Measurements from ENCODE around the gene ZNF266. TPM values are rescaled to one million over a fixed set of nuclear protein-coding genes. Genes with fewer than 3 reads are reported as not detected.

Gene ZNF266
- total RNA-seq, 1 donor from 2014 or later = 7.9 TPM

Other genes with a start within 250 kb of the ZNF266 start
- gene OR7D4, start 216.0 kb downstream of the ZNF266 start, total RNA-seq = not detected
- not detected for gene OR7E24, start 184.6 kb downstream of the ZNF266 start, total RNA-seq
- 2.7 TPM for gene ZNF699, start 125.7 kb downstream of the ZNF266 start, total RNA-seq
- 17.4 TPM for gene ZNF559, start 111.4 kb downstream of the ZNF266 start, total RNA-seq
- 3.8 TPM for gene ZNF177, start 72.6 kb downstream of the ZNF266 start, total RNA-seq
- not detected for gene ZNF560, start 63.0 kb upstream of the ZNF266 start, total RNA-seq
- gene ZNF426, start 103.1 kb upstream of the ZNF266 start, total RNA-seq = 14.6 TPM
- gene ZNF121, start 148.9 kb upstream of the ZNF266 start, total RNA-seq = 21.5 TPM
- gene ZNF561, start 185.7 kb upstream of the ZNF266 start, total RNA-seq = 22.5 TPM
- gene ZNF562, start 239.5 kb upstream of the ZNF266 start, total RNA-seq = 21.2 TPM